KMS-11 (cell line): ENCODE data around the gene WBP1L.
"Not testable (repeated sequence)": the region's sequence is repeated elsewhere in the genome, so short reads cannot be mapped to it uniquely, and the experiment has no call there.

Experiments used
- H2AFZ ChIP-seq: fragments of 200-600 bp; sonication (generic); 2 replicates; pipeline ENCODE4 v1.6.1; 2016; ENCODE audit warnings: antibody characterized with exemption, mixed run types, low read depth
- H3K27ac ChIP-seq: fragments of 200-600 bp; sonication (generic); 2 replicates; pipeline ENCODE4 v1.6.1; 2016; ENCODE audit warnings: mild to moderate bottlenecking, mixed run types
- H3K27me3 ChIP-seq: fragments of 200-600 bp; sonication (generic); 2 replicates; pipeline ENCODE4 v1.6.1; 2017; ENCODE audit warnings: mild to moderate bottlenecking, low read depth, mixed run types, moderate library complexity; ENCODE audit not compliant: insufficient read depth
- H3K36me3 ChIP-seq: fragments of 200-600 bp; sonication (generic); 2 replicates; pipeline ENCODE4 v1.6.1; 2017; ENCODE audit warnings: mild to moderate bottlenecking, mixed run types; ENCODE audit not compliant: insufficient read depth
- H3K4me1 ChIP-seq: fragments of 200-600 bp; sonication (generic); 2 replicates; pipeline ENCODE4 v1.6.1; 2016; ENCODE audit warnings: mild to moderate bottlenecking, low read depth, mixed run types; ENCODE audit not compliant: poor library complexity, severe bottlenecking
- H3K4me2 ChIP-seq: fragments of 200-600 bp; sonication (generic); 2 replicates; pipeline ENCODE4 v1.7.0; 2016; ENCODE audit warnings: mild to moderate bottlenecking, mixed run types
- H3K4me3 ChIP-seq: fragments of 200-600 bp; sonication (generic); IDR thresholded peaks from 2 replicates; pipeline ENCODE4 v1.6.1; 2017; ENCODE audit warnings: low read depth, low read length, mixed read lengths; ENCODE audit not compliant: insufficient read depth
- H3K79me2 ChIP-seq: fragments of 200-600 bp; sonication (generic); 2 replicates; pipeline ENCODE4 v1.6.1; 2016; ENCODE audit warnings: low read depth, mixed run types; ENCODE audit not compliant: insufficient read depth
- H3K9ac ChIP-seq: fragments of 200-600 bp; sonication (generic); 2 replicates; pipeline ENCODE4 v1.6.1; 2016; ENCODE audit warnings: mild to moderate bottlenecking, mixed run types
- H4K20me1 ChIP-seq: fragments of 200-600 bp; sonication (generic); 2 replicates; pipeline ENCODE4 v1.6.1; 2016; ENCODE audit warnings: mild to moderate bottlenecking, mixed run types; ENCODE audit not compliant: insufficient read depth
- TF ChIP-seq, protein P1 (sequence below): fragments of 200-600 bp; sonication (generic); conservative IDR thresholded peaks from 2 replicates; pipeline ENCODE4 v1.6.1; 2017; ENCODE audit warnings: low read depth, mild to moderate bottlenecking, antibody characterized with exemption, low read length, moderate library complexity, mixed read lengths

WBP1L gene

DNA sequence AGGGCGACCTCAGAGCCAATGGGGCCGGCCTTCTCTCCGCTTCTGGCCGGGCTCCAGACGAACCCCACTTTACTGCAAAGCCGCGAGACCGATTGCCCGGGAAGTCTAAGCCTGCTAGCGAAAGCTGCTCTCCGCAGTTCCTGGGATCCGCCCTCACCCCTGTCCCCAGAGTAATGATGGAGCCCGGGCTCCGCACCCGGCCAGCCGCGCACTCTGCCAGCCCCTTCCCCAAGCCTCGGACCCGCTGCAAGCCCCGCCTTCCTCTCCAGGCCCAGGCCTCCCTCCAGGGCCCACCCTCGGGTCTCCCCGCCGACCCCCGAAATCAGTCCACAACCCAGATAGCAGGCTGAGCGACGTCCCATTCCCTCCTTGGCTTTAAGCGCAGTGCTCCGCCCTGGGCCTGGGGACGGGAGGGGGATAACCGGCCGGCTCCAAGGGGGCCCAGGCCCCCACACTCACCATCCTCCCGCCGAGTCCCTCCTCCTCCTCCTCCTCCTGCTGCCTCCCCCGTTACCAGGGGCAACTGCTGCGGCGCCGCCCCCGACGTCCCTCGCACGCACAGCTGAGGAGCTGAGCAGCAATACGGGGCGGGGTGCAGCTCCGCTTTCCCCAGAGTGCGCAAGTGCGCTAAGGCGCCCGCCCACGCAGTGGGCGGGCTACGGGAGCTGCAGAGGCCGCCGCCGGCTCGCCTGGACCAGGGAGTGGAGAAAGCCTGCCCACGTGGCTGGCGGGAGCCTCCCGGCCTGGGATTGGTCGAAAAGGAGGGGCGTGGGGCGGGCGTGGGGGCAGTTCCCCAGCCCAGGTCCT lies 29.7 kb upstream of the WBP1L start, which contains the start of gene ARL3:
Gene ARL3, minus strand, starts transcription at position 584 of the 807 bp plus-strand sequence. Its CDS starts 122 bp downstream, at position 462.
- H3K4me1 ChIP-seq, result peaks cover 37% of the 10 kb centered on the region
- peak within 1 kb of the TSS; percentile 71 for H3K27ac ChIP-seq
- TF ChIP-seq, protein P1, sequence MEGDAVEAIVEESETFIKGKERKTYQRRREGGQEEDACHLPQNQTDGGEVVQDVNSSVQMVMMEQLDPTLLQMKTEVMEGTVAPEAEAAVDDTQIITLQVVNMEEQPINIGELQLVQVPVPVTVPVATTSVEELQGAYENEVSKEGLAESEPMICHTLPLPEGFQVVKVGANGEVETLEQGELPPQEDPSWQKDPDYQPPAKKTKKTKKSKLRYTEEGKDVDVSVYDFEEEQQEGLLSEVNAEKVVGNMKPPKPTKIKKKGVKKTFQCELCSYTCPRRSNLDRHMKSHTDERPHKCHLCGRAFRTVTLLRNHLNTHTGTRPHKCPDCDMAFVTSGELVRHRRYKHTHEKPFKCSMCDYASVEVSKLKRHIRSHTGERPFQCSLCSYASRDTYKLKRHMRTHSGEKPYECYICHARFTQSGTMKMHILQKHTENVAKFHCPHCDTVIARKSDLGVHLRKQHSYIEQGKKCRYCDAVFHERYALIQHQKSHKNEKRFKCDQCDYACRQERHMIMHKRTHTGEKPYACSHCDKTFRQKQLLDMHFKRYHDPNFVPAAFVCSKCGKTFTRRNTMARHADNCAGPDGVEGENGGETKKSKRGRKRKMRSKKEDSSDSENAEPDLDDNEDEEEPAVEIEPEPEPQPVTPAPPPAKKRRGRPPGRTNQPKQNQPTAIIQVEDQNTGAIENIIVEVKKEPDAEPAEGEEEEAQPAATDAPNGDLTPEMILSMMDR, result no peak; the same call in 1 of the 2 replicates
- peak within 1 kb of the TSS; percentile 94 for H2AFZ ChIP-seq
- H4K20me1 ChIP-seq, result no peaks in the 10 kb centered on the region
- H3K27me3 ChIP-seq, result no peaks in the 10 kb centered on the region
- peak within 1 kb of the TSS; percentile 77 for H3K9ac ChIP-seq
- H3K36me3 ChIP-seq, result no peaks in the 10 kb centered on the region
- H3K4me2 ChIP-seq, result peak within 1 kb of the TSS; percentile 92
- peaks cover 33% of the 10 kb centered on the region for H3K79me2 ChIP-seq
- H3K4me3 ChIP-seq, result no peak within 1 kb of the TSS

DNA sequence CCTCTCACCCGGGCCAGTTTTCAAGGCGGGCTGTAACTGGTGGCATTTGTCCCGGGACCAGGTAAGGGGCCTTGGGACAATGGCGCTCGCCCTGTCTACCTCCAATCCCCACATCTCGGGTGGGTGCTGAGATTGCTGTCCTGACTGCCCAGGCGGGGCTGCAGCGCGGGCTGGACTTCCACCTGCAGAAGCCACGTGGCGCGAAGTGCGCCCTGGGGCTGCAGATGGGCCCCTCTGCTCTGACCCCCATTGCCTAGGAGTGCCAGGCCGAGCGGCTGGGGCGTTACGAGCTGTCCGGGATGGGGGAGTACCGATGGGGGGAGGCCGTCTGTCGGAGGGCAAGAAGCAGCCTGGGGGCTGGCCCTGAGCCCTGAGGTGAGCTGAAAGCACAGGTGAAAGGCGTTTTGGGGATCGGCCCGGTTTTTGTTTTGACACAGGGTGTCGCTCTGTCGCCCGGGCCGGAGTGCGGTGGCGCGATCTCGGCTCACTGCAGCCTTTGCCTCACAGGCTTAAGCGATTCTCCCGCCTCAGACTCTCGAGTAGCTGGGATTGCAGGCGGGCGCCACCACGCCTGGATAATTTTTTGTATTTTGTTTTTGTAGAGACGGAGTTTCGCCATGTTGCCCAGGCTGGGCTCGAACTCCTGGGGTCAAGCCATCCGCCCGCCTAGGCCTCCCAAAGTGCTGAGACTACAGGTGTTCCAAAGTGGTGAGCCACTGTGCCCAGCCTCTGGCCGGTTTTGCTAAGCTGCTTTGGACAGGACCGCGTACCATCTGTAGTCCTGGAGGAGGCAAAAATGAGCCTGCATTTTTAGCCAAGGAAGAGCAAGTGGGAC lies 28.9 kb upstream of the WBP1L start, which contains the start of gene SFXN2:
Gene SFXN2, plus strand, starts transcription at position 16 of the 835 bp plus-strand sequence. CDS start 12,001 bp downstream, outside the sequence.
- Histone ChIP-seq H3K4me3 (no peak within 1 kb of the TSS), H3K27ac (peak within 1 kb of the TSS; percentile 71), H3K36me3 (no peaks in the 10 kb centered on the region), H3K27me3 (no peaks in the 10 kb centered on the region), H3K9ac (peak within 1 kb of the TSS; percentile 77), H2AFZ (peak within 1 kb of the TSS; percentile 94), H3K79me2 (peaks cover 34% of the 10 kb centered on the region), H3K4me1 (peaks cover 44% of the 10 kb centered on the region), H4K20me1 (no peaks in the 10 kb centered on the region), H3K4me2 (peak within 1 kb of the TSS; percentile 92)
- TF ChIP-seq, protein P1, result no peak; the same call in 1 of the 2 replicates

DNA sequence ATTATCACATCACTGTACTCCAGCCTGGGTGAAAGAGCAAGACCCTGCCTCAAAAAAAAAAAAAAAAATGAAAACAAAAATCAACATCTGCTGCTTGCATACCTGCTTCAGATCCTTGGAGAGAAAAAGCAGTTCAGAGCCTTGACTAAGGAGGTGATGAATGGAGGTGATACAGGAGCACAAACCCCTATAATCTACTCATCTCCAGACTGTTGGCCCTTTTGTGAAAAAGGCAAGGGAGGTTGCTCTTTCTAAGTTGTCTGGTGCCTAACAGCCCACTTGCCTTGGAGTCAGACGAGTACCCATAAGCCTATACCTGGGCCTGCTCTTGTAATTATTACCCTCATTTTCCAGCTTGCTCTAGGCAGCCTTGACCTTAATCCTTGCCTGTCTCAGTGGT lies 27.9 kb upstream of the WBP1L start:
- Histone ChIP-seq H3K4me3 (no peak overlapping the region), H3K36me3 (no peaks in the 10 kb centered on the region), H3K4me1 (peaks cover 44% of the 10 kb centered on the region), H3K9ac (no peak overlapping the region), H2AFZ (no peak overlapping the region), H3K27ac (no peak overlapping the region), H3K79me2 (peaks cover 39% of the 10 kb centered on the region), H3K4me2 (peak overlapping the region; percentile 92; the same call in 1 of the 2 replicates), H3K27me3 (no peaks in the 10 kb centered on the region), H4K20me1 (no peaks in the 10 kb centered on the region)
- TF ChIP-seq, protein P1, result no peak

DNA sequence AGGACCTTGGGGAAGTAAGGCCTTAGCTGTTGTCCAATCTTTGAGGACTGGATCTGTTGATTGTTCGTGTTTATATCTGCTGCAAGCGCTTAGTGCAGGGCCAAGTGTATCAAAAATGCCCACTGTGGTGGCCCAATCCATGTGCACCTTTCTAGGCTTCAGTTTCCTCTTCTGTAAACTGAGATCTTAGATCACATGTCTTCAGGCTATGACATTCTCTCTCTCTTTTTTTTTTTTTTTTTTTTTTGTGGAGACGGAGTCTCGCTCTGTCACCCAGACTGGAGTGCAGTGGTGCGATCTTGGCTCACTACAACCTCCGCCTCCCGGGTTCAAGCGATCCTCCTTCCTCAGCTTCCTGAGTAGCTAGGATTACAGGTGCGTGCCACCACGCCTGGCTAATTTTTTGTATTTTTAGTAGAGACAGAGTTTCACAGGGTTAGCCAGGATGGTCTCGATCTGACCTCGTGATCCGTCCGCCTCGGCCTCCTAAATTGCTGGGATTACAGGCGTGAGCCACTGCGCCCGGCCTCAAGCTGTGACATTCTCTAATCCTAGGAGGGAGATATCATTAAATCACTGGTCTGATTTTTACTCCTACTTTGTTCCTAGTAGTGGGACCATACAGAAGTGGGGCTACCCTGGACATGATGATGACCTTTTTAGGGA lies 26.7 kb upstream of the WBP1L start:
- H3K4me2 ChIP-seq, H2AFZ ChIP-seq, H3K9ac ChIP-seq, H3K4me3 ChIP-seq, H4K20me1 ChIP-seq, H3K27ac ChIP-seq, H3K27me3 ChIP-seq, H3K36me3 ChIP-seq: not testable (repeated sequence)
- H3K4me1 ChIP-seq, result peaks cover 40% of the 10 kb centered on the region
- H3K79me2 ChIP-seq, result peaks cover 37% of the 10 kb centered on the region
